ENCODE measurements around the gene SERINC2. TPM values are rescaled to one million over a fixed set of nuclear protein-coding genes. Genes with fewer than 3 reads are reported as not detected.
"Not testable (repeated sequence)": the region's sequence is repeated elsewhere in the genome, so short reads cannot be mapped to it uniquely, and the experiment has no call there.

Gene SERINC2
- total and polyA plus RNA-seq, 2 donors (not counting 1 experiment from before 2014, with no cell fraction given), result 0.75 to 1.4 TPM

DNA sequence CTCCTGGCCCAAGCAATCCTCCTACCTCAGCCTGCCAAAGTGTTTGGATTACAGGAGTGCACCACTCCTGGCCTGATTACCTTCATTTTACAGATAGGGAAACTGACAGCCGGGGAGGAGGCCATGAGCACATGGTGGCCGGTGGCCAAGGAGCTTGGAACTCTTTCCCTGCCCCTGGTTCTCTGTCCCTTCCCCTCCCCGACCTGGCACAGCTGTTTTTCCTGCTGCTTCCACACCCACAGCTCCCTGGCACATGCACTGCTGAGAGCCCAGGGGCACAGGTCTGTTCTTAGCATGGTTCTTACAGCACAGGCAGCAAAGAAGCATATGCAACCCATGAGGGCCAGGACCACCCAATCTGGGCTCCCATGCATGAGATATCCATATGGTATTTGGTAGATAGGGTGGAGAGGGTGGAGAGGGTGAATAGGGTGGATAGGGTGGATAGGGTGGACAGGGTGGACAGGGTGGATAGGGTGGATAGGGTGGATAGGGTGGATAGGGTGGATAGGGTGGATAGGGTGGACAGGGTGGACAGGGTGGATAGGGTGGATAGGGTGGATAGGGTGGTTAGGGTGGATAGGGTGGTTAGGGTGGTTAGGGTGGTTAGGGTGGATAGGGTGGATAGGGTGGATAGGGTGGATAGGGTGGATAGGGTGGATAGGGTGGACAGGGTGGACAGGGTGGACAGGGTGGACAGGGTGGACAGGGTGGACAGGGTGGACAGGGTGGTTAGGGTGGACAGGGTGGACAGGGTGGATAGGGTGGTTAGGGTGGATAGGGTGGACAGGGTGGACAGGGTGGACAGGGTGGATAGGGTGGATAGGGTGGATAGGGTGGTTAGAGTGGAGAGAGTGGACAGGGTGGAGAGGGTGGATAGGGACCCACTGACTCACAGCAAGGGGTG is 18.6 kb downstream of the SERINC2 start:
- peak; percentile 2 for DNase-seq
- H3K79me2 ChIP-seq (ENCODE audit: control insufficient read depth, insufficient read depth, low read length); H2AFZ ChIP-seq (ENCODE audit: insufficient read depth, low read depth, low read length, poor library complexity, severe bottlenecking); H3K36me3 ChIP-seq (replicated peaks in 1 of 2; ENCODE audit: control extremely low read depth in 1 of 2, control insufficient read depth in 1 of 2, extremely low read depth in 1 of 2, insufficient read depth in 2 of 2, low read length in 1 of 2); H3K27me3 Mint-ChIP-seq; H3K4me3 ChIP-seq (ENCODE audit: control extremely low read depth in 1 of 5, extremely low read depth in 1 of 5, insufficient read depth in 1 of 5, low read depth in 2 of 5, low read length in 4 of 5); H3K27ac ChIP-seq (ENCODE audit: low read length in 2 of 2); H3K9ac ChIP-seq (ENCODE audit: low read length); H3K27me3 ChIP-seq (replicated peaks in 1 of 4; ENCODE audit: control extremely low read depth in 1 of 4, control insufficient read depth in 3 of 4, insufficient read depth in 4 of 4, low read length in 3 of 4); ATAC-seq (ENCODE audit: low read depth); intact Hi-C loops (cut with micrococcal nuclease); CTCF ChIA-PET; H3K4me3 Mint-ChIP-seq; H4K20me1 ChIP-seq (ENCODE audit: control insufficient read depth, insufficient read depth, low read length, poor library complexity, severe bottlenecking); H3K4me2 ChIP-seq (replicated peaks; ENCODE audit: low read depth, low read length, poor library complexity, severe bottlenecking); H3K27ac Mint-ChIP-seq; H3K9me3 Mint-ChIP-seq (ENCODE audit: insufficient read depth); H3K9me3 ChIP-seq (ENCODE audit: control extremely low read depth in 1 of 3, control insufficient read depth in 2 of 3, insufficient read depth in 1 of 3, low read length in 2 of 3): not testable (repeated sequence)
- POLR2A ChIA-PET, result interaction anchor here (0.7 kb wide), 1 partner anchor 948 kb away, joined by 3 read pairs; no protein-coding TSS in a partner anchor
- 96% methylated on average over 3 of the region's 3 CpGs for WGBS (ENCODE audit: insufficient coverage)
- H3K4me1 Mint-ChIP-seq, result peaks cover 29% of the 10 kb centered on the region
- H3K4me1 ChIP-seq (ENCODE audit: control insufficient read depth in 2 of 2, insufficient read depth in 2 of 2, low read length in 2 of 2), result peaks cover 6 to 19% of the 10 kb centered on the region in 2 donors

DNA sequence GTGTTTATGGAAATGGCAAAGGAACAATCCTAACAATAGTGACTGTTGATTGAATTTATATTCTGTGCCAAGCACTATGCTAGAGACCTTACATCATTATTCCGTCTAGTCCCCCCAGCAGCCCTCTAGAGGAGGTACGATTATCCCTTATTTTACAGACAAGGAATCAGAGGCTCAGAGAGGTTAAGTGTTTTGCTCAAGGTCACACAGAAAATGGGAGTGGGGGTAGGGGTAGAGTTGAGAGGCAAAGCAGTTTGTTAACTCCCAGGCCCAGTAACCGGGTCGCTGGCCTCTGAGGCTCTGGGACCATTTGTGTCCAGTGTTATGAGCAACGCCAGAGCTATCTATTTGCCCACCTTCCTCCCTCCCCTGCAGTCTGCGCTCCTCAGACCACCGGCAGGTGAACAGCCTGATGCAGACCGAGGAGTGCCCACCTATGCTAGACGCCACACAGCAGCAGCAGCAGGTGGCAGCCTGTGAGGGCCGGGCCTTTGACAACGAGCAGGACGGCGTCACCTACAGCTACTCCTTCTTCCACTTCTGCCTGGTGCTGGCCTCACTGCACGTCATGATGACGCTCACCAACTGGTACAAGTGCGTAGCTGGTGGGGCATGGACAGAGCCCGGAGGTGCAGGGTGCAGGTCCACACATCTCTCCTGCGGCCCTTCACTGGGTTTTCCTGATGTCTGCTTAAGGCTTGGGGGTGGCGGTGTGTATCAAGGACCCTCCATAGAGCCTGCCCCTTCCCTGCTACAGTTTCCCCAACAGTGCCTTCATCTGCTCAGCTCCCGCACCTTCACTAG is 19.8 kb downstream of the SERINC2 start:
- no peaks in the 10 kb centered on the region for H3K9me3 Mint-ChIP-seq (ENCODE audit: insufficient read depth)
- Histone ChIP-seq H3K36me3 (replicated peaks in 1 of 2; ENCODE audit: control extremely low read depth in 1 of 2, control insufficient read depth in 1 of 2, extremely low read depth in 1 of 2, insufficient read depth in 2 of 2, low read length in 1 of 2) (no peaks in the 10 kb centered on the region), H3K27me3 (replicated peaks in 1 of 4; ENCODE audit: control extremely low read depth in 1 of 4, control insufficient read depth in 3 of 4, insufficient read depth in 4 of 4, low read length in 3 of 4) (no peaks in the 10 kb centered on the region), H4K20me1 (ENCODE audit: control insufficient read depth, insufficient read depth, low read length, poor library complexity, severe bottlenecking) (no peaks in the 10 kb centered on the region), H3K4me2 (replicated peaks; ENCODE audit: low read depth, low read length, poor library complexity, severe bottlenecking) (no peak overlapping the region), H3K79me2 (ENCODE audit: control insufficient read depth, insufficient read depth, low read length) (no peaks in the 10 kb centered on the region), H3K4me3 (ENCODE audit: control extremely low read depth in 1 of 5, extremely low read depth in 1 of 5, insufficient read depth in 1 of 5, low read depth in 2 of 5, low read length in 4 of 5) (no peak overlapping the region), H3K9me3 (ENCODE audit: control extremely low read depth in 1 of 3, control insufficient read depth in 2 of 3, insufficient read depth in 1 of 3, low read length in 2 of 3) (no peaks in the 10 kb centered on the region), H3K4me1 (ENCODE audit: control insufficient read depth in 2 of 2, insufficient read depth in 2 of 2, low read length in 2 of 2) (peaks cover 6 to 19% of the 10 kb centered on the region in 2 donors), H3K27ac (ENCODE audit: low read length in 2 of 2) (no peak overlapping the region), H2AFZ (ENCODE audit: insufficient read depth, low read depth, low read length, poor library complexity, severe bottlenecking) (no peak overlapping the region), H3K9ac (ENCODE audit: low read length) (no peak overlapping the region)
- intact Hi-C loops (cut with micrococcal nuclease), result no loop called here
- no peak overlapping the region for H3K4me3 Mint-ChIP-seq
- ChIA-PET POLR2A (no interaction called here), CTCF (no interaction called here)
- H3K4me1 Mint-ChIP-seq, result peaks cover 29% of the 10 kb centered on the region
- DNase-seq, result peak; percentile 8
- no peaks in the 10 kb centered on the region for H3K27me3 Mint-ChIP-seq
- WGBS (ENCODE audit: insufficient coverage), result 98% methylated on average over 16 of the region's 20 CpGs
- H3K27ac Mint-ChIP-seq, result no peak overlapping the region
- ATAC-seq (ENCODE audit: low read depth), result no peak
- no peak for TF ChIP-seq EZH2 (IDR thresholded peaks at IDR 0.05; ENCODE audit: borderline replicate concordance, insufficient read depth, low read depth, low read length, poor library complexity, severe bottlenecking)
- TF ChIP-seq, protein P1, sequence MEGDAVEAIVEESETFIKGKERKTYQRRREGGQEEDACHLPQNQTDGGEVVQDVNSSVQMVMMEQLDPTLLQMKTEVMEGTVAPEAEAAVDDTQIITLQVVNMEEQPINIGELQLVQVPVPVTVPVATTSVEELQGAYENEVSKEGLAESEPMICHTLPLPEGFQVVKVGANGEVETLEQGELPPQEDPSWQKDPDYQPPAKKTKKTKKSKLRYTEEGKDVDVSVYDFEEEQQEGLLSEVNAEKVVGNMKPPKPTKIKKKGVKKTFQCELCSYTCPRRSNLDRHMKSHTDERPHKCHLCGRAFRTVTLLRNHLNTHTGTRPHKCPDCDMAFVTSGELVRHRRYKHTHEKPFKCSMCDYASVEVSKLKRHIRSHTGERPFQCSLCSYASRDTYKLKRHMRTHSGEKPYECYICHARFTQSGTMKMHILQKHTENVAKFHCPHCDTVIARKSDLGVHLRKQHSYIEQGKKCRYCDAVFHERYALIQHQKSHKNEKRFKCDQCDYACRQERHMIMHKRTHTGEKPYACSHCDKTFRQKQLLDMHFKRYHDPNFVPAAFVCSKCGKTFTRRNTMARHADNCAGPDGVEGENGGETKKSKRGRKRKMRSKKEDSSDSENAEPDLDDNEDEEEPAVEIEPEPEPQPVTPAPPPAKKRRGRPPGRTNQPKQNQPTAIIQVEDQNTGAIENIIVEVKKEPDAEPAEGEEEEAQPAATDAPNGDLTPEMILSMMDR (IDR thresholded peaks at IDR 0.05), result no peak
